GM19452 (cell line): ENCODE data around the gene ANKRD23.
"Not testable (repeated sequence)": the region's sequence is repeated elsewhere in the genome, so short reads cannot be mapped to it uniquely, and the experiment has no call there.

ENCODE experiments used
- ATAC-seq: cut with Tn5 transposase; IDR thresholded peaks from one replicate; pipeline ENCODE4 v1.9.1; 2021; ENCODE audit not compliant: unreplicated experiment

ANKRD23 gene

GRCh38 chr2:96843538-96844268 is at the start of gene ANKRD23:
TSS of gene ANKRD23 (minus strand) at chr2:96844021. CDS start at chr2:96843992, 29 bp downstream.
- ATAC-seq, result no peak

- no peak for ATAC-seq
These were observed 47.9 kb upstream of the ANKRD23 start for GRCh38 chr2:96891591-96892333.

- no peak for ATAC-seq
These were observed 47.0 kb upstream of the ANKRD23 start for GRCh38 chr2:96890726-96891385.

- no peak for ATAC-seq
These were observed 46.4 kb upstream of the ANKRD23 start for GRCh38 chr2:96890252-96890651.

- not testable (repeated sequence) for ATAC-seq
These were observed 45.7 kb upstream of the ANKRD23 start for GRCh38 chr2:96889502-96889901.

- ATAC-seq, result no peak
These were observed 44.5 kb upstream of the ANKRD23 start for GRCh38 chr2:96888072-96889011.

GRCh38 chr2:96887493-96888012 is 43.7 kb upstream of the ANKRD23 start:
- ATAC-seq, result no peak

GRCh38 chr2:96885432-96886347 is 41.9 kb upstream of the ANKRD23 start:
- ATAC-seq, result no peak

- ATAC-seq, result no peak
These were observed 40.7 kb upstream of the ANKRD23 start for GRCh38 chr2:96884299-96885094.

GRCh38 chr2:96883306-96883705 is 39.5 kb upstream of the ANKRD23 start:
- ATAC-seq, result no peak

GRCh38 chr2:96882906-96883305 is 39.1 kb upstream of the ANKRD23 start:
- ATAC-seq, result no peak

- no peak for ATAC-seq
These were observed 38.4 kb upstream of the ANKRD23 start for GRCh38 chr2:96882230-96882629.

- no peak for ATAC-seq
These were observed 37.8 kb upstream of the ANKRD23 start for GRCh38 chr2:96881349-96882195.

GRCh38 chr2:96880891-96881273 is 37.1 kb upstream of the ANKRD23 start:
- no peak for ATAC-seq

- no peak for ATAC-seq
These were observed 35.8 kb upstream of the ANKRD23 start for GRCh38 chr2:96879545-96880040.

- ATAC-seq, result no peak
These were observed 35.1 kb upstream of the ANKRD23 start for GRCh38 chr2:96878796-96879544.

GRCh38 chr2:96878171-96878570 is 34.4 kb upstream of the ANKRD23 start:
- no peak for ATAC-seq
